Measurements from ENCODE around the gene GPR137C.

The GPR137C gene, protein sequence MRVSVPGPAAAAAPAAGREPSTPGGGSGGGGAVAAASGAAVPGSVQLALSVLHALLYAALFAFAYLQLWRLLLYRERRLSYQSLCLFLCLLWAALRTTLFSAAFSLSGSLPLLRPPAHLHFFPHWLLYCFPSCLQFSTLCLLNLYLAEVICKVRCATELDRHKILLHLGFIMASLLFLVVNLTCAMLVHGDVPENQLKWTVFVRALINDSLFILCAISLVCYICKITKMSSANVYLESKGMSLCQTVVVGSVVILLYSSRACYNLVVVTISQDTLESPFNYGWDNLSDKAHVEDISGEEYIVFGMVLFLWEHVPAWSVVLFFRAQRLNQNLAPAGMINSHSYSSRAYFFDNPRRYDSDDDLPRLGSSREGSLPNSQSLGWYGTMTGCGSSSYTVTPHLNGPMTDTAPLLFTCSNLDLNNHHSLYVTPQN

DNA sequence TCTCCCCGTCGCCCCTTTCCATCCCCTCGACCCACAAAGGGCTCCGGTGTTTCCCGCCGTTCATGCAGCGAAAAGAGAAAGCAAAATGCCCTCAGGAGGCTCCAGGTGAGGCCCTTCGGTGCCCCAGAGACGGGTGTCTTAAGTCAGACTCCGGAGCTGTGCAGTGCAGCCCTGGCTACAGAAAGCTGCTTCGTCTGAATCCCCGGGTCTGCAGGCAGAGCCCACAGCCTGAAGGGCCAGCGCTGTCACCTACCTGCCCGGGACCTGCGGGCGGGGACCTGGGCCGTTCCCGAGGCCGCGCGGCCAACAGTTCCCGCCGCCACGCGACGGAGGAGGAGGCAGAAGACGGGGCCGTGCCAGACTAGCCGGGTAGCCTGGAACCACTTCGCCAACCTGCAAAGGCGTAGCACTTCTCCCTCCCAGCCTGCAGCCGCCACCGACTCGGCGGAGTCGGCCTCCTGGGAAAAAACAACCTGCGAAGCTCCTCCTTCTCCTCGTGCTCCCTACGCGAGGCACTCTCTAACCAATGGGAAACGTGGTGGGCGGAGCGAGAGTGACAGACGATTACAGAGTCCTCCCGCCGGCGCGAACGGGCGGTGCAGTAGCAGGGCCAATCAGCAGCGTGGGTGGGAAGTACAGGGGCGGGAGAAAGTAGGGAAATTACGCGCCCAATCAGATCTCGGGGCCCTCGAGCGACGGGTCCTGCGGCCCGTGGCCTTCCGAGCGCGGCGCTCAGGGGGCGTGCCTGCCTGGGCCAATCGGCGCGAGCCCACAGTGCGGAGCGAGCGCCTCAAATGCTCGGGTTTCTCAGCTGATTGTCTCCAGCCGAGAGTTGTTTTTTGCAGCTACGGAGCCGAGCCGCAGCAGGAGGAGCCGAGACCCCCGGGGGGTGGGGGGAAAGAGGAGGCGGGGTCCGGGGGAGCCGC is at the start of gene GPR137C, which contains the start of gene TXNDC16:
Gene GPR137C (plus strand): TSS at position 774 of the 926 bp plus-strand sequence. CDS start 312 bp downstream, outside the sequence.
Gene TXNDC16 (minus strand): TSS at position 443 of the 926 bp plus-strand sequence. CDS start 8,948 bp downstream, outside the sequence.
- DNase-seq = peak; percentile 98

DNA sequence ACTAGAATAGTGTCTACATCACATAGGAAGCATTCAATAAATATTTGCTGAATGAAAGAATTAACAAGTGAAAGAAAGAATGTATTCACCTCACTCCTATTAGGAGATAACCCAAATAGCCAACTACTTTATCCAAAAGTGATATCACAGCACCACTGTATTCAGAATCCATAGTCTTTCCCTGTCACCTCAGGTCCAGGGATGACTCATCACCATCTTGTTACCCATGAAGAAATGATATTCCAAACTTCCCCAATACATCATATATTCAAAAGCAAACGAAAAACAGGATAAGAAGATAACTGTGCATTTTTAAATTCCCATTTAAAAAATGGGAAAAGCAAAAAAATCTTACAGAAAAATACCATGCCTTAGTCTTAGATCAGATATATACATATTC is 39.4 kb upstream of the GPR137C start:
- no peak for DNase-seq

DNA sequence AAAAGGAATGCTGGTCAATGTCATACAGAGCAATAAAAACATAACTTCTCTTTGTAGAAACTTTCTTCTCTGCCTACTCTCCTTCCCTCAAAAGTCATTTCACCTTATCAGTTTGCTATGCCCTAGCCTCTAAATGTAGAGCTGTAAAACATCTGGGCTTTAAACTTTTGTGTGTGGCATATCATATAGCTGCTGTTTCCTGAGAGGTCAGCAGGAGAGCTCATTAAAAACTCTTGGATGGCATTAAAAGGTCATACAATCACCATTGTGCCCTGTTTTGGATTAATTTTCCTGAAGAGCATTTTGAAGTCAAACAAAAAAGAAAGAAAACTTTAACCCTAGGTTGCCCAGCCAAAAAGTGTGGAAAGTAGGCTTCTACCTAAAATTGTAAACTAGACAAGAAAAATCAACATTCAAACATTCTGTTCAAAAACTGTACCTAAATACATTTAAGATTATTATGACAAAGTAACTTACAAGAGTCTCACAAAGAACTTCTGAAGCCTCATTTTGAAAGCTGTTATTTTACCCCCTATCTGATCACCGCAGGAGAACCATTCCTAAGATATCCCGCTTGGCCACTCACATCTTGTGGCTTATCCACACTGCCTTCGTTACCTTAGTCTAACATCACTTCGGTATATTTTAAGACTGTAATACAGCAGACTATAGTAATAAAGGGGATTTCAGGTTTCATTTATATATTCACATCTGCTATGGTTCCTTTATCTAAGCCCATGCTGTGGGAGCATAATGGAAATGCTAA is 38.4 kb upstream of the GPR137C start:
- DNase-seq = no peak

DNA sequence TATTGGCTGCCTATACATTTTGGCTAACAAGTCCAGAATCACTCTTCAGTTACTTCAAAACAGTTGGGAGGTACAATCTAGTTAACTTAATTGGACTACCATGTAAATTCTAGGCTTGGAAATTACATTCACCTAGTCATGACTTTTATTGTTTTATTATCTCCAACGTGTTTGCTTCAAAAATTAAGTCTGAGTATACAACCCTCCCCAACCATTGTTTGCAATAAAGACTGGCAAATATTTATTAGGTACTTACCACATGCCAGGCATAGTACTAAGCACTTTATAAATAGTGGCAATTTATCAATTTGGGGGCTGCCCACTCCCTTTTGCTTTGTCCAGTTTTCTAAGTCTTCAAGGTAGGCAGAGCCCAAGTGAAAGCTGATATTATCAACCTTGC is 30.6 kb upstream of the GPR137C start:
- no peak for DNase-seq

DNA sequence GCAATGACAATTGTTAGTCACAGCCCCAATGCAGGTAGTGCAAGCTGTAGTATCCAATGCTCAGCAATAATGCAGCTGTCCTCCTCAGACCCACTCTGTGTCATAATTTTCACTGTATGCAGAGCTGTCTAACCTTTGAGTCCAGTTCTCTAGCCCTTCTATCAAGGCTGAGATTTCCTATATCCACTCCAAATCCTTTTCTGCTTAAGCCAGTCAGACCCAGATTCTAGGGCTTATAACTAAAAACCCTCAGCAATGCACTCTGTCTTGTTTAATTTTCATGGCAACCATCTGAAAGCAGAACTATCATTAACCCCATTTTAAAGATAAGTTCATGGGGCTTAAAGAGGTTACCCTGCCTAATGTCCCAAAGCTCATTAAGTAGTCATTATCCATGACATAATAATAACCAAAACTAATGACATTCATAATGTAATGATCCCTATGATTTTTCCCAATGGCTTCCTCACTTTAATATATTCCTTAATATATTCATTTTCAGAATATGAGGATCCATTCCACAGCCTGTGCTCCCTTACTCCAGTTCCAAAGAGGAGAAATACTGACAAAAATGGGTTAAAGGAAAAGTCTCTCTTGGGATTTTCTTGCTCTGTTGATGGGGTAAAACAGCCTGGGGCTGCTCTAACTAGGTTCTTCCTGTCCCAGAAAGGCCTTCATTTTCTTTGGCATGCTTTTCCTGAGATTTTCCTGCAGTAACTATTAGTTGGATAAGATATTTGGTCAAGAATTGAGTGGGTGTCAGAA is 29.9 kb upstream of the GPR137C start:
- no peak for DNase-seq

DNA sequence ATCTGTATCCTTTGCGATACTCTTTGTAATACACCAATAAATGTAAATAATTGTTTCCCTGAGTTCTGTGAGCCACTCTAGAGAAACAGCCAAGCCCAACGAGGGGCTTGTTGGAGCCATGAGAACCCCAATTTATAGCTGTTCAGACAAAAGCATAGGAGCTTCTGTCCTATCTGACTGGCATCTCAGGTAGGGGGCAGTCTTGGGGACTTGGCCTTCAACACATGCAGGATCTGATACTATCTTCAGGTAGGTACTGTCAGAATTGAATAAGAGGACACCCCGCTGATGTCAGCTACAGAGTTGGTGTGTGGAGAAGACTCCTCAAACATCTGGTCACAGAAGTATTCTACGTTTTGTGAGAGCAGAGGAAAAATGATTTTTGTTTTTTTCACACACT is 25.6 kb upstream of the GPR137C start:
- DNase-seq = no peak

DNA sequence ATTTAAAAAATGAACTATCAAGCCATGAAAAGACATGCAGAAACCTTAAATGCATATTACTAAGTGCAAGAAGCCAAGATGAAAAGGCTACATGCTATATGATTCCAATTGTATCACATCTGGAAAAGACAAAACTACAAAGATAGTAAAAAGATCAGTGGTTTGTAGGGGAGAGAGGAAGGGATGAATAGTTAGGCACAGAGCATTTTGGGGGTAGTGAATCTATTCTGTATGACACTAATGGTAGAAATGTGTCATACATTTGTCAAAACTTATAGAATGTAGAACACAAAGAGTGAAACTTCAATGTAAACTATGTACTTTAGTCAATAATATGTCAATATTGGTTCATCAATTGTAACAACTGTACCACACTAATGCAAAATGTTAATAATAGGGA is 21.2 kb upstream of the GPR137C start:
- DNase-seq = no peak

DNA sequence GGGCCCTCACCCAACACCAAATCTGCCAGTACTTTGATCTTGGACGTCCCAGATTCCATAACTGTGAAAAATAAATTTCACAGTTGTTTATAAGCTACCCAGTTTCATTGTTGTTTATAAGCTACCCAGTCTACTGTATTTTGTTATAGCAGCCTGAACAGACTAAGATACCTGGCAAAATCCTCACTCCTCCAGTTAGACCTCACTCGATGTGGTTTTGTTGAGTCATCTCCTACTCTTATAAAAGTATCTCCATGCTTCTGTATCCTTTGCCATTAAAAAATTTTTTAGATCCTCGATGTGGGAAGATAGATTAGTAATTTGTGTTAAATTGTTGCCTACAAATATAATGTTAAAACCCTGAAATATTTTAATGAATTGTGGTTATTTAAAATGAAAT is 16.4 kb upstream of the GPR137C start:
- DNase-seq = no peak

DNA sequence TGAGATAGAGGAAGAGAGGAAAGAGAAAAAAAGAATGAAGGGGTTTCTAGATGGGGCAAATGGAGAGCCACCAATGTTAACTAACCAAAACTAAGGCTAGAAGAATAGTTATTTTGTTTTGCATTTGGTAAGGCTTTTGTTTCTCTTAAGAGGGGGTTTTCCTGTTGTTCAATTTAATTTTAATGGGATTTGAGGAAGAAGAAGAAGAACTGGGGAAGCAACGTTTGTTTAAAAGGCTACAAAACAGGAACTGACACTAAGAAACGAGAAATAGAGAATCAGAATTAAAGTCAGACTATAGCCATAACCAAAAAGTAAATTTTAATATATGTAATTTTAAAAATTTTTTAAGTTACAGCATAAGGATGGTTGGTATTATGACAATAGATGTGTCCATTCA is 14.0 kb upstream of the GPR137C start:
- no peak for DNase-seq

DNA sequence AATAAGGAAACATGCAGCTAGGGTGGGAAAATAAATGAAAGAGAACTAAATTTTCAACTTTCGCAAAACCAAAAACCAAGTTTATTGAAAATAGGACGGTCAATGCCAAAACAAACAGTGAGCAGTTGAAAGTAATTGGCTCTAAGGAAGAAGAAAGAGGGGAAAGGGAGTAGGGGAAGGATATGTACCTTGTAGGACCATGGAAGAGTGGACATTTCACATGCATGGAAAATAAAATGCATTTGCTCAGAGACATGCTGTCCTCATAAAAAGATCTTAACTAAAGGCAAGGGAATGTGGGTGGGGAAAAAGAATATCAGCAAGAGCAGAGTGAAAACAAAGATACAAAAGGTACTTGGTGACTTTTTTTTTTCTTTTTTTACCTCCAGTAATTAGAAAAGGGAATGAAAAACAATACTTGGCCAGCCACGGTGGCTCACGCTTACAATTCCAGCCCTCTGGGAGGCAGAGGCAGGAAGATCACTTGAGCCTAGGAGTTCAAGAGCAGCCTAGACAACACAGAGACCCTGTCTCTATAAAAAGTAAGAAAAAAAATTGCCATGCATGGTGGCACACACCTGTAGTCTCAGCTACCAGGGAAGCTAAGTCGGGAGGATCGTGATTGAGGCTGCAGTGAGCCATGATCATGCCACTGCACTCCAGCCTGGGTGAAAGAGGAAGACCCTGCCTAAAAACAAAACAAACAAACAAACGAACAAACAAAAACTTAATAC is 6.9 kb upstream of the GPR137C start:
- DNase-seq = no peak

DNA sequence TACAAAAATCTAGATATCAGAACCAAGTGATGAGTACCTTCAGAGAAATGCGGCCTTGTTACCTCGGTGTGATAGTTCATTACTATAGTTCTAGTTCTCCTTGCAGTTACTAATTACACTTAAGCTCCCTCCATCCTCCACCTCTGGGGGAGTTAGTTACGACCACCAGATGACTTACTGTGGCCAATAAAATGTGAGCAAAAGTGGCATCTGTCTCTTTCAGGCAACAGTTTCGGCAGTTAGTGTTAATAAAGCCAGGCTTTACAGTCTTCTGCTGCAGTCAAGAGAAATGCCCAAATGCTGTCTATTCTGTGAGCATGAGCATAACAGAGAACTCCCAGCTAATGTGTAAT is 6.3 kb upstream of the GPR137C start:
- no peak for DNase-seq

DNA sequence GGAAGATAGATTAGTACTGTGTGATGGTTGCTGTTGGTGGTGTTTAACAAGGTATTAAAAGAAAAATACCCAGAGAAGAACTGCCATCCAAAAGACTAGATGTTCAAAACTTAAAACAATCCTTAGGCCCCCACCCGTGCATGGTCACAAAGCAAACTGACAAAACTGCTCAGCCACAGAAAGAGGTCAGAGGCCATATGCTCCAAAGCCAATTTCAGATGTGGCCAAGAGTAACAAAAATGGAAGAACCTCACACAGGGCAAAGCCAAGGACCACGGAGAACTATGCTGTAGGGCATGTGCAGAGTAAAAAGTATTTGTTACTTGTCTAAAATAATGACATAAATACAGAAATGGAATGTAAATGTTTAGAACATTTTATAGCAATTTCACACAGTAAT is 5.6 kb upstream of the GPR137C start:
- no peak for DNase-seq

DNA sequence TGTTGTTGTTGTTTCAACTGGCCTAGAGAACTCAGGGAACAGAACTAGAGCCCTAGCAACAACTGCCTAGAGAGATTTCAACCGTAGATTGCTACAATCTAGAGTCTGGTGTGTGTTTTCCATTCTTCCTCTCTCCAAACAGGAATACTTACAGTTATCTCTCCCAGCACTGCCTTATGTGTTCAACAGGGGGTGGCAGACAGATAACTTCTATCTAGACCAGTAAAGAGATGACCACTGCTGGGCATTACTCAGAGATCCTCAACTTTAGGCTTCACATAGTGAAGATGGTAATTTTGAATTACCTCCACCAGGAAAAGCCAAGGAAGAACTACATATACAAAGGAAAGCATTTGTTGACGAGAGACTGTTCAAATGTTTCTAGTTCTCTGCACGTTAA is 5.1 kb upstream of the GPR137C start:
- no peak for DNase-seq

DNA sequence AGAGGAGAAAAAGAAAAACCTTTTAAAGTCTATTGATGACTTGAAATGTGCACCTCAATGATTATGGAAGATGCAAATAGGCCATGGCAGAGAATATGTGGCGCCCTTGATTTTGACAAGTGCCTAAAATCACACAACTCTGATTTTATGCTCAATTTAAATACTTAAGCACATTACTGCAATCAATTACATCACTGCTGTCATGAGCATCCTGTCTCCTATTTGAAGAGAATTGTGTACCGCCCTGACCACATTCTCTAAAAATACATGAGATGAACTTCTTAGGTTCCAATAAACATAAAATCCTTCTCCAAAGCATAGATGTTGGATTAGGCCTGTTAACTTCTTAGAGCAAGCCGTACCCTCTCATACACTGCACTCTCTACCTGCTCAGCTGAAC is 2.0 kb upstream of the GPR137C start:
- DNase-seq = no peak

DNA sequence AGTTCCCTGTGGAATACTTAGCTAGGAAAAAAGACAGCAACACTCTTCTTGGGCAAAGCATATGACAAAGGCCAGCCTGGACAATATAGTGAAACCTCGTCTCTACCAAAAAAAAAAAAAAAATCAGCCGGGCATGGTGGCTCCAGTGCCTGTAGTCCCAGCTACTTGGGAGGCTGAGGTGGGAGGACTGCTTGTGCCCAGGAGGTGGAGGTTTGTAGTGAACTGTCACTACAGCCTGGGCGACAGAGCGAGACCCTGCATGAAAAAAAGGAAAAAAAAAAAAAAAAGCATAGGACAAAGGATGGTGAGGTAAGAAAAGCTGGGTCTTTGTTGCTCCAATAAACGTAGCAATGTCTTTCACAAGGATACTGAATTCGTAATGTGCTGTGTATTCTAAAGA is 1.4 kb upstream of the GPR137C start:
- DNase-seq = no peak

DNA sequence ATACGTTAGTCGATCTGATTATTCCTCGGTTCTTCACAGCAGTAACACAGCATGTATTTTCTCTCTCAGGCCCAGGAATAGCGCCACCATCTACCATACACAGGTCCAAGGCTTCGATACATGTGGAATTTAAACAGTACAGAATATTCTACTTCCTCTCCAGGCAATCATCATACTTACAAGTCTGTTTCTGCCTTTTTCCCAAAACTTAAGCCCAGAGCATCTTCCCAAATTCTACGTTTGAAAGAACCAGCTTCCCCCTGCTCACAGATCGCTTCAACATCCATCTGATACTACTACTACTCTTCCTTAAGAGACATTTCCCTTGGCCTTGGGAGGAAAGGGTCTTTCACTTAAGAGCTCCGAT is 957 bp upstream of the GPR137C start:
- no peak for DNase-seq

DNA sequence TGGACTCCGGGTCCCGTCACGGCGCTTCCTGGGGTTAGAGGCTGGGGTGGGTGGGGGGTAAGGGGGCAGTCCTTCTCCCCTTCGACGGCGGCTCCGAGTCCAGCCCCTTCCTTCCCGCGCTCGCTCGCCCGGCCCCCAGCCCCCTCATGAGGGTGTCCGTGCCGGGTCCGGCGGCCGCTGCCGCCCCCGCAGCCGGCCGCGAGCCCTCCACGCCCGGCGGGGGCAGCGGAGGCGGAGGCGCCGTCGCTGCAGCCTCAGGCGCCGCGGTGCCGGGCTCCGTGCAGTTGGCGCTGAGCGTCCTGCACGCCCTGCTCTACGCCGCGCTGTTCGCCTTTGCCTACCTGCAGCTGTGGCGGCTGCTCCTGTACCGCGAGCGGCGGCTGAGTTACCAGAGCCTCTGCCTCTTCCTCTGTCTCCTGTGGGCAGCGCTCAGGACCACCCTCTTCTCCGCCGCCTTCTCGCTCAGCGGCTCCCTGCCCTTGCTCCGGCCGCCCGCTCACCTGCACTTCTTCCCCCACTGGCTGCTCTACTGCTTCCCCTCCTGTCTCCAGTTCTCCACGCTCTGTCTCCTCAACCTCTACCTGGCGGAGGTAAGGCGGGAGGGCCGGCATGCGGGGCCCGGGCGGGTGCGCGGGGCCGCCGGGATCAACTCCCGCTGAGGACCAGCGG is 500 bp downstream of the GPR137C start:
- DNase-seq = peak; percentile 27

DNA sequence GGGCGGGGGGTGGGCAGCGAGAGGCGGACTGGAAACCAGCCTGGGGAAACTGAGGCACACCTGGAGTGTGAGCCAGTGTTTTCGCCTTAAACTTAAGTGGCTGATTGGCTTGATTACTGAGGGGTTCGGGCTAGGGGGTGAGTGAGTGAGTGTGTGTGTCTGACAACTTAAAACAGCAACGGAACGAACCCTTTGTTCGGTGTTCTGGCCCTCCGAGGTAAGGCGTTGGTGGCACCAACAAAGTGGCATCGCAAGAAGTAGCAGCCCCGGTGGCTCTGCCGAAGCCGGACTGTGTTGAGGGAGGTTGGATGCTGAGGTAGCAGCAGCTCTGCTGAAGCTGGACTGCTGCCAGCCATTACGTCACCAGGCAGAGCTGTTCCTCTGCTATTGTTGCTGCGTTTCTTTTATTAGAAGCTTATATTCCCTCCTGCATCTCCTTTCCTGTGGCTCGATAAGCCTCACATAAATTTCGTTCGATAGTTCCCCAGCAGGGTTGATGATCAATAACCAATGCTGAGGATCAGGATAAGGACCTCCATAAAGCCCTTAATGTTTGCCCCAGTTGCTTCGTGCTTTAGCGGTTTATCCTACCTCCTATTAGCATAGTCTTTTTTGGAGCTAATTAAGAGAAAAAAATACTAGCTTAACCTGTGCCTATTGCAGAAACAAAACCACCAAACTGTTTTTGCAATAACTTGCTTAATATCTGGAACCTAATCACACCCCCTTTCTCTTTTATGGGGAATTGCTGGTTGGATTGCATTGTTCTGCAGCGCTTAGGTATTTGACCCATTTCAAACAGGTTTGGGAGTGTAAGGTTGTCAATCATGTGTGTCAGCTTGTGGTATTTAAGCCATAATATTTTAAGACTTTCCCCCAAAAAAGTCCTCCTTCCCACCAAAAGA is 1.3 kb downstream of the GPR137C start:
- DNase-seq = peak; percentile 74

DNA sequence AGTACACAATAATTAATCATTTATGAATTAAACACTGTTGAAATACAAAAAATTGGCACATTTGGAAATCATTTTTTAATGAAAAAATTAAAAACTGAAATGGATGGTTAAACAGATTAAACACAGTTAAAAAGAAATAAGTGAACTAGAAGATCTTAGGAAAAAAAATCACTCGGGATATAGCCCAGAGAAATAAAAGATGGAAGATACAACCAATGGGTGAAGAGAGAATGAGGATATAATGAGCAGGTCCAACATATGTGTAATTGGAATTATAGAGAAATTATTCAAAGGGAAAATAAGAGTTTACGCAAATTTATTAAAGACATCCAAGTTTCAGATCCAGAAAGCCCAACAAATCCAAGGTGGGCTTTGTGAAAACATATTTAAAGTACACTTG is 6.1 kb downstream of the GPR137C start:
- DNase-seq = no peak

DNA sequence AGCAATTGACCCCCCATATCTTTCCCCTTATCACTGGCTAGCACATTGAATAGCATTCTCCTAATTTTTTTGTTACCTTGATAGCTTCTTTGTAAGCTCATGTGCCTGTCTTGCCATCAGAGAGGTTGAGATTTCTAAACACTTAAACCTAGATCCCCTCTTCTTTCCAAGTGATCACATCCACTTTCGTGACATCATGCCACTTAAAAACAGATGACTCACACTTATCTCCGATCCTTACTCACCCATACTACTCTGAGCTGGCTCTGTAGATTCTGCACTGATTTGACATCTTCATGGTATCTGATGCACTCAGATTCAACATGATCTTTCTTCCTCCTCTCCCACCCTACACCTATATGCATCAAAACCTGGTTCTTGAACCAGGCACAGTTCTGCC is 10.5 kb downstream of the GPR137C start:
- DNase-seq = no peak

Measured in stimulated activated CD4-positive, alpha-beta T cell treated with anti-CD3 and anti-CD28 coated beads, Interleukin-12 subunit alpha, Interleukin-12 subunit beta, amount 100 ng/mL, for 4 hours (primary cell).